LoVo (cell line): ENCODE measurements around the gene KANK4.
A peak's percentile ranks its signal among the peaks of the same experiment; 100 is the strongest.
"Not testable (repeated sequence)": the region's sequence is repeated elsewhere in the genome, so short reads cannot be mapped to it uniquely, and the experiment has no call there.

Experiments
- DNase-seq: peaks from one replicate; pipeline ENCODE4 v3.0.0-alpha.2; 2016; ENCODE audit warnings: low spot score

The KANK4 gene

GRCh38 chr1:62237950-62238374 lies 81.3 kb downstream of the KANK4 start:
- no peak for DNase-seq

DNA sequence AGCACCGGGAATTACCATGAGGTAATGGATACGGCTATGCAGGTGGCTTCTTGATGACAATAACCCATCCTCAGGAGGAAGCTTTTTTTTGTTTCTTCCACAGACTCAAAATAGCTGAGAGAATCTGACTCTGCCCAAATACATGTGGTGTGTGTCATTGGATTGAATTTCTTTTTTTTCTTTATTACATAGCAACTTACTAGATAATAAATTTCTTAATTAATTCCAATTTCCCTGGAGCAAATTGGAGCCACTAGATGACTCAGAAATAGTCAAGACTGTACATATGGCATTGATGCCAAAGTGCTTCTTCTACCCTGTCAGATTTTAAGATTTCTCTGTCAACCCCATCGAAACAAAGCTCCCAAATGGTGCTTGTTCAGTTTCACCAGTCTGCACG lies 81.9 kb downstream of the KANK4 start:
- DNase-seq, result no peak

DNA sequence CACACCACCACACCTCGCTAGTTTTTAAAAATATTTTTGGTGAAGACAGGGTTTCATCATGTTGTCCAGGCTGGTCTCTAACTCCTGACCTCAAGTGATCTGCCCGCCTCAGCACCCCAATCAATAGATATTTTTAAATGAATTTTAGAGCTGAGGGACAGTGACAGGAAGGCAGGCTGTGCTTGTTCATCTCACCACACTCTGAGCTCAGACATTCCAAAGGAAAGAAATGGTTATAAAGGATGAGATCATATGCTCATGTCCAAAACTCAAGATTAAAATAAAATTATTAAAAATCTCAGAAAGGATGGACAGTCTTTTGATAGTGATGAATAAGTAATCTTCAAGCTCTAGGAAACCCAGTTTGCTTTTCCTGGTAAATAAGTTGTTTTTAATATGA lies 83.7 kb downstream of the KANK4 start:
- DNase-seq, result no peak

DNA sequence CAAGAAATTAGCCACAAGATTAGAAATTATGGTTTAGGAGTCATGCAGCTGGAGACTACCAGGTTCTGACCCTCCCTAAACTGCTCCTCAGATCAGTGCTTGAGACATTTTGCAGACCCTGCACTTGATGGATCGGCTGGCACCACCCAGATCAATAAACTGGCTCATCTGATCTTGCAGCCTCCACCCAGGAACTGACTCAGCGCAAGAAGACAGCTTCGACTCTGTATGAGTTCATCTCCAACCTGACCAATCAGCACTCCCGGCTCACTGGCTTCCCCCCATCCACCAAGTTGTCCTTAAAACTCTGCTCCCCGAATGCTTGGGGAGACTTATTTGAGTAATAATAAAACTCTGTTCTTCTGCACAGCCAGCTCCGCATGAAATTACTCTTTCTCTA lies 84.5 kb downstream of the KANK4 start:
- no peak for DNase-seq

DNA sequence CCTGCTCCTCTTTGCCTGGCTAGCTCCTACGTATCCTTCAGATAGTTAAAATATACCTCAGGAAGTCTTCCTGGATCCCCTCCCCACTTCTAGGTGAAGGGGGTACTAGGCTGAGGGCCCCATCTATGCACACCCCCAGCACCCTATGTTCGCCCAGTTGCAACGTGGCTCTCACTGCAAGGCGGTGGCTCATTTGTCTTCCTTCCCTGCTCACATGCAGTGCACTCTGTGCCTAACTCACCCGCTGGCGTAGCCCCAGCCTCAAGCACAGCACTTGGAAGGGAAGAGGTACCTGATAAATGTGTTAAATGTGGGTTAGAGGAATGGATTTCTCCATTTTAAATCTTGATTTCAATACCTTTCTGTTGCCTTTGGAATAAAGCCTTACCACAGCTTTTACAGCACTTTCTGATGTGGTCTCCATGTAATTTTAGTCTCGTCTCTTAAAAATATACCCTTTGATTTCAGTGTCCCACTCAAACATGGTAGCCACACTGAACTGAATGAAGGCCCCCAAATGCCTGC lies 85.2 kb downstream of the KANK4 start:
- no peak for DNase-seq

DNA sequence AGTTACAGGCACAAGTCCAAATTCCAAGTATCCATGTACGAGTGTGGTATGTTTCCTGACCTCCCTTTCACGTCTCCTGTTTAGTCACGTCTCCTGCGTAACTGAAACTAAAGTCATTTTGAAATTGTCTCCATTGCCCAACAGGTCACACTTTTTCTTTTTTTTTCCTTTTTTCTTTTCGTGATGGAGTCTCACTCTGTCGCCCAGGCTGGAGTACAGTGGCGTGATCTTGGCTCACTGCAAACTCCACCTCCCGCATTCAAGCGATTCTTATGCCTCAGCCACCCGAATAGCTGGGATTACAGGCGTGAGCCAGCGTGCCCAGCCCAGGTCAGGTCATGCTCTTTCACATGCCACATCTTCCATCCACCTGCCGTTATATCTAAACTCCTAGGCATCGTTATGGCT lies 86.4 kb downstream of the KANK4 start:
- DNase-seq, result no peak

- DNase-seq, result peak; percentile 57
Measured at GRCh38 chr1:62230718-62231117, 88.5 kb downstream of the KANK4 start.

DNA sequence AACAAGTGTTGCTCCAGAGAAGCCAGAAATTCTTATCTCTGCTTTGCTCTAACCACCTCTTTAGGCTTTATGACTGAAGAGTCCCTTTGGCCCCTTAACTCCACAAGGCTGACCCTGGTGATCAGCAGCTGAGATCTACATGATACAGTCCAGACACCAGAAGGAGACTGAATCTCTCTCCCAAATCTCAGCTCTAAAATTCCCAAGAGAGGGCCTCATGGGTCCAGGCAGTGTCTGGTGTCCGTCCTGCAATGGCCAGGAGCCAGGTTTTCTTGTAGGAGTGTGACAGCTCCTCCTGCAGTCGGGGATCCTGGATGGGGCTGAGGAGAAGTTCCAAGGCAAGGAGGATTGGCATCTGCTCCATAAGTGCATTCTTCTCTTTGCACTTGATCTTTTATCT lies 89.3 kb downstream of the KANK4 start:
- no peak for DNase-seq

- DNase-seq, result no peak
Measured at GRCh38 chr1:62229468-62229867, 89.8 kb downstream of the KANK4 start.

DNA sequence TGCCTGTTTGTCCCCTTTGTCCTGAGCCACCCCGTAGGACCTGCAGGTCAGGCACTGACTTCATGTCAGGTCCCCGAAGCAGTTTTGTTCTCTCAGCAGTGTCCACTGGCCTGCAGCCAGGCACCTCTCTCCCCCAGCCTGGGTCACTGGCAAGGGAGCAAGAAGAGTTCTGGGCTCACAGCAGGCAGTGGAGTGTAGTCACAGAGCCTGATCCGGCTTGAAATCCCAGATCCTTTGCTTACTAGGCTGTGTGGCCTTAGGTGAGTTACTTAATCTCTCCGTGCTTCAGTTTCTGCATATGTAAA lies 90.4 kb downstream of the KANK4 start:
- DNase-seq, result no peak

- DNase-seq, result no peak
Measured at GRCh38 chr1:62228136-62228882, 90.9 kb downstream of the KANK4 start.

DNA sequence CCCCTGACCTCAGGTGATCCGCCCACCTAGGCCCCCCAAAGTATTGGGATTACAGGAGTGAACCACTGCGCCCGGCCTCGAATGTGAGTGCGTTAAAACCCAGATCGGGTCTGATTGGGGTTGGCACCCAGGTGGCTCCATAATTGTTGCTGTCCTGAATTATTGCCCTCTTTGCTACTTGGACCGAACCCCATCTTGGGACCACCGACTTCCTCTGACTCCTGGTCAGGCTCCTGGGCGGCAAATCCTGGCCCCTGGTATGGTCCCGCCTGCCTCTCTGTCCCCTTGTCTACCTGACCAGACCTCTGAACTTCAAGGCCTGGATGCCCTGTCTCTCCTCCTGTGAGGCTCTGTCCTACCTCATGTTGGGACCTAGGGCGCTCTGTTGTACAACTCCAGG lies 91.7 kb downstream of the KANK4 start:
- DNase-seq, result no peak

DNA sequence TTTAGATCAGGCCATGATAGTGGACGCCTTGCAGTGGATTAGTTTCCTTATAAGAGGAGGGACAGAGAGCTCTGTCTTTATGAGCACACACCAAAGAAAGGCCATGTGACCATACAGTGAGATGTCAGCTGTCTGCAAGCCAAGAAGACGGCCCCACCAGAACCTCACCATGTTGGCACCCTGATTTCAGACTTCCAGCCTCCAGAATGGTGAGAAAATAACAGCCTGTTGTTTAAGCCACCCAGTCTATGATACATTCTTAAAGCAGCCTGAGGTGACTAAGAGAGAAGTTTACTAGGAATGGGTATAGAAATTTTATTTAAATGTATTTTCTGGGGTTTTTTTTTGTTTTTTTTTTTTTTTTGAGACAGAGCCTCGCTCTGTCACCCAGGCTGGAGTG lies 95.1 kb downstream of the KANK4 start:
- no peak for DNase-seq

DNA sequence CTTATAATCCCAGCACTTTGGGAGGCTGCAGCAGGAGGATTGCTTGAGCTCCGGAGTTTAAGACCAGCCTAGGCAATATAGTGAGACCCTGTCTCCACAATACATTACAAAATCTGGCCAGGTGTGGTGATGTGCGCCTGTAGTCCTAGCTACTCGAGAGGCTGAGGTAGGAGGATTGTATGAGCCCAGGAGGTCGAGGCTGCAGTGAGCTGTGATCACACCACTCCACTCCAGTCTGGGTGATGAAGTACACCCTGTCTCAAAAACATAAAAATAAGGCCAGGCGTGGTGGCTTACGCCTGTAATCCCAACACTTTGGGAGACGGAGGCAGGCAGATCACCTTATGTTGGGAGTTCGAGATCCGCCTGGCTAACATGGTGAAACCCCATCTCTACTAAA lies 96.9 kb downstream of the KANK4 start:
- no peak for DNase-seq

- no peak for DNase-seq
Measured at GRCh38 chr1:62221171-62221570, 98.1 kb downstream of the KANK4 start.

DNA sequence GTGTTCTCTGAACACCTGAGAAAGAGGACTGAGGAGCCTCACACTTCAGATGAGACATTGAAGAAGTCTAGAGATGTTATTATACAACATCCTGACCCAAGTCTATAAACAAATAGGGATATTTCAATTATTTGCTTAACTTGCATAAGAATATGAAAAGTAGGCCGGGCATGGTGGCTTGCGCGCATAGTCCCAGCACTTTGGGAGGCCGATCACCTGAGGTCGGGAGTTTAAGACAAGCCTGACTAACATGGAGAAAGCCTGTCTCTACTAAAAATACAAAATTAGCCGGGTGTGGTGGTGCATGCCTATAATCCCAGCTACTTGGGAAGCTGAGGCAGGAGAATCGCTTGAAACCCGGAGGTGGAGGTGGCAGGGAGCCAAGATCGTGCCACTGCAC lies 98.8 kb downstream of the KANK4 start:
- not testable (repeated sequence) for DNase-seq

DNA sequence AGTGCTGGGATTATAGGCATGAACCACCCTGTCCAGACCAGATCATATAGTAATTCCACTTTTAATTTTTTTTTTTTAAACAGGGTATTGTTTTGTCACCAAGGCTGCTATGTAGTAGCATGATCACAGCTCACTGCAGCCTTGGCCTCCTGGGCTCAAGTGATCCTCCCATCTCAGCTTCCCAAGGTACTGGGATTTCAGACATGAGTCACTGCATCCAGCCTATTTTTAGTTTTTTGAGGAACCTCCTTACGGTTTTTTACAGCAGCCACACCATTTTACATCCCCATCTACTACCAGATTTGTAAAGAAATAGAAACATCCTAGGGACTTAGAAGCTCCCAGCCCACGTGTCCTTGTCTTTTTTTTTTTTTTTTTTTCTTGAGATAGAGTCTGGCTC lies 100.6 kb downstream of the KANK4 start:
- DNase-seq, result no peak

DNA sequence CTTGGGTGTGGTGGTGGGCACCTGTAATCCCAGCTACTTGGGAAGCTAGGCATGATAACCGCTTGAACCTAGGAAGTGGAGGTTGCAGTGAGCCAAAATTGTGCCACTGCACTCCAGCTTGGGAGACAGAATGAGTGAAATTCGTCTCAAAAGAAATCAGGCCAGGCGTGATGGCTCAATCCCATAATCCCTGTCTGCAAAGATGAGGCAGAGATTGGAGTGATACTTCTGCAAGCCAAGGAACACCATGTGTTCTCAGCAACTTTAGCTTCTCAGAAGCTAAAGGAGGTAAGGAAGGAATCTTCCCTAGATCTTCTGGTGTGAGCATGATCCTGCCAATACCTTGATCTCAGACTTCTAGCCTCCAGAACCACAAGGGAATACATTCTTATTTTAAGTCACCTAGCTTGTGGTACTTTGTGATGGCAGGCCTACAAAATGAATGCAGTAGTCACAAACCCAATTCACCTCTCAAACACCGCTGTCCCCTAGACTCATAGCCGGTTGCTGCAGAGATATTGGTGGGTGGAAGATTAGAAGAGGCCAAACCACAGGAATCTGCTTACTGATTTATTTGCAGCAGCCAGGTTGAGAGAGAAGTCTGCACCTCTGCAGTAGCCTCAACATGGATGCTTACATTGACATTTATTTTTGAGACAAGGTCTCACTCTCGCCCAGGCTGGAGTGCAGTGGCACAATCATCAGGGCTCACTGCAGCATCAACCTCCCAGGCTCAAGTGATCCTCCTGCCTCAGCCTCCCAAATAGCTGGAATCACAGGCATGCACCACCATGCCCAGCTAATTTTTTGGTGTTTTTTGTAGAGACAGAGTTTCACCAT lies 105.9 kb downstream of the KANK4 start:
- DNase-seq, result no peak

DNA sequence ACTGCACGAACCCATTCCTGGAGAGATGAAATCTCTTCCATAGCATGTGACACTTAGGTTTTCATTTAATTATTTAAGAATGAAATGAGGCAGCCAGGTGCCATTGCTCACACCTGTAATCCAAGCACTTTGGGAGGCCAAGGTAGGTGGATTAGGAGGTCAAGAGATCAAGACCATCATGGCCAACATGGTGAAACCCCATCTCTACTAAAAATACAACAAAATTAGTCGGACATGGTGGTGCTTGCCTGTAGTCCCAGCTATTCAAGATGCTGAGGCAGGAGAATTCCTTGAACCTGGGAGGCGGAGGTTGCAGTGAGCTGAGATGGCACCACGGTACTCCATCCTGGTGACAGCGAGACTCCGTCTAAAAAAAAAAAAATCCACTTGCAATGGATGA lies 106.8 kb downstream of the KANK4 start:
- no peak for DNase-seq

GRCh38 chr1:62210960-62211359 lies 108.3 kb downstream of the KANK4 start:
- no peak for DNase-seq

GRCh38 chr1:62209931-62210595 lies 109.2 kb downstream of the KANK4 start:
- DNase-seq, result peak; percentile 45

DNA sequence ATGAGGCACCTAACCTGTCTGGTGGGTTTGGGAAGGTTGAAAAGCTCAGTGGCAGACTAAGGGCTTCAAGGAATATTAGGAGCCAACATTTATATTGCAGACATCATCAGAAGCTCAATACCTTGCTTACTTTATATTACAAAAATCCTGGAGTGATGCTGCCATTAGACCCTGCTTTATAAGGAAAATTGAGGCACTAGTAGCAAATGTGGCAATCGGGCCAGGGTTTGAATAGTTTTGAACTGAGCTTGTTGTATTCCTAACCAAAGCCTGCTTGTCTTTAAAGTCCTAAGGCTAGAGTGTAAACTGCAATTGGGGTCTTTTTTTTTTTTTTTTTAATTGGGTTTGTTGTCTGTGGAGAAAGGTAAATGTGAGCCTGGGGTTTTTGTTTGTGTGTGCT lies 110.3 kb downstream of the KANK4 start:
- DNase-seq, result no peak

- no peak for DNase-seq
Measured at GRCh38 chr1:62208087-62208486, 111.1 kb downstream of the KANK4 start.
